Stimulated activated naive B cell treated with anti-CD40 and anti-IgM and Interleukin-4, amounts not matched to agents 10 μg/mL and 1 μg/mL and 100 μg/mL, for 72 hours (primary cell): ENCODE measurements around the gene WHAMM.
"Not testable (repeated sequence)": the region's sequence is repeated elsewhere in the genome, so short reads cannot be mapped to it uniquely, and the experiment has no call there.

Experiments
- ATAC-seq, 2 donors: fragments of 150-1000 bp; cut with Tn5 transposase; replicated peaks; 2 replicates each; pipeline ENCODE4 v1.10.0; 2021; ENCODE audit warnings: moderate library complexity in 1 of 2
- DNase-seq: peaks from one replicate; pipeline ENCODE4 v3.0.0; 2021
- H3K27ac Mint-ChIP-seq: one replicate; pipeline ENCODE4 v1.8.0; 2022; ENCODE audit warnings: mild to moderate bottlenecking, mixed read lengths
- H3K27me3 Mint-ChIP-seq, 2 donors: one replicate each; pipeline ENCODE4 v1.8.0; 2022; ENCODE audit warnings: mixed read lengths in 2 of 2
- H3K36me3 Mint-ChIP-seq, 2 donors: one replicate each; pipeline ENCODE4 v1.8.0; 2022; ENCODE audit warnings: mixed read lengths in 2 of 2, mild to moderate bottlenecking in 1 of 2
- H3K4me1 Mint-ChIP-seq, 2 donors: one replicate each; pipeline ENCODE4 v1.8.0; 2022; ENCODE audit warnings: mixed read lengths in 2 of 2, mild to moderate bottlenecking in 1 of 2
- H3K4me3 Mint-ChIP-seq, 2 donors: one replicate each; pipeline ENCODE4 v1.8.0; 2022; ENCODE audit warnings: mild to moderate bottlenecking in 2 of 2, mixed read lengths in 2 of 2, moderate library complexity in 1 of 2
- H3K9me3 Mint-ChIP-seq, 2 donors: one replicate each; pipeline ENCODE4 v1.8.0; 2022; ENCODE audit warnings: mixed read lengths in 2 of 2, mild to moderate bottlenecking in 1 of 2

WHAMM gene

DNA sequence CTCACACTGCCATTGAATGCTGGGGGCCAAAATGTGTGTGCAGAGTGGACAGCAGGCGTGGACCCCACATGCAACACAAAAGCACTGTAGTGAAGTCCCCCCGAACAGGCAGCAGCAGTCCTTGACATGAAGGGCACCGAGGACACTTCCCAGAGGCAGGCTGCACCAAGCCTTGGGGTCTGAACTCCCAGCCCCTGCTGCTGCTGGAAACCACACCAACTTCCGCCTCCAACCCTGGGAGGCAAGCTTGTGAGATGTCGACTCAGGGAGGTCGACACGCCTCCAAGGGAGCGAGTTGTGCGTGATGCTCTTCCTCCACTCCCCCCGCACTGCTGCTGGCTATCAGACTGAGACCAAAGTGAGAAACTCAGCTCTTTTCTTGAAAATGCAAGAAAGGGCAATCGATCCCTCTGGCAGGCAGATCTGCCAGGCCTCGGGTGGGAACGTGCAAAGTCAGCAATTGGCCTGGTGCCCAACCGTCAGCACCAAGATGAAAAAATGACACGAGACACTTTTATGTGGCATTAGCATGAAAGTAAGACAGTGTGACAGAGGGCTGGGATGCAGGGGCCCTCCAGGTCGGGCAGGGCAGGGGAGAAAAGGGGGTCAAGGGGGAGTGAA, 43.6 kb downstream of the WHAMM start:
- H3K4me3 Mint-ChIP-seq: peak overlapping the region in 1 of 2 donors; percentile 39
- H3K36me3 Mint-ChIP-seq: peaks cover 58 to 63% of the 10 kb centered on the region in 2 donors
- H3K4me1 Mint-ChIP-seq: peaks cover 21 to 57% of the 10 kb centered on the region in 2 donors
- DNase-seq (no peak), ATAC-seq (no peak)
- H3K27ac Mint-ChIP-seq: peak overlapping the region; percentile 71
- no peaks in the 10 kb centered on the region for H3K27me3 Mint-ChIP-seq
- H3K9me3 Mint-ChIP-seq: no peaks in the 10 kb centered on the region

GRCh38 chr15:82854554-82854953, 45.1 kb downstream of the WHAMM start:
- Mint-ChIP-seq H3K27me3 (no peaks in the 10 kb centered on the region), H3K27ac (no peak overlapping the region)

DNA sequence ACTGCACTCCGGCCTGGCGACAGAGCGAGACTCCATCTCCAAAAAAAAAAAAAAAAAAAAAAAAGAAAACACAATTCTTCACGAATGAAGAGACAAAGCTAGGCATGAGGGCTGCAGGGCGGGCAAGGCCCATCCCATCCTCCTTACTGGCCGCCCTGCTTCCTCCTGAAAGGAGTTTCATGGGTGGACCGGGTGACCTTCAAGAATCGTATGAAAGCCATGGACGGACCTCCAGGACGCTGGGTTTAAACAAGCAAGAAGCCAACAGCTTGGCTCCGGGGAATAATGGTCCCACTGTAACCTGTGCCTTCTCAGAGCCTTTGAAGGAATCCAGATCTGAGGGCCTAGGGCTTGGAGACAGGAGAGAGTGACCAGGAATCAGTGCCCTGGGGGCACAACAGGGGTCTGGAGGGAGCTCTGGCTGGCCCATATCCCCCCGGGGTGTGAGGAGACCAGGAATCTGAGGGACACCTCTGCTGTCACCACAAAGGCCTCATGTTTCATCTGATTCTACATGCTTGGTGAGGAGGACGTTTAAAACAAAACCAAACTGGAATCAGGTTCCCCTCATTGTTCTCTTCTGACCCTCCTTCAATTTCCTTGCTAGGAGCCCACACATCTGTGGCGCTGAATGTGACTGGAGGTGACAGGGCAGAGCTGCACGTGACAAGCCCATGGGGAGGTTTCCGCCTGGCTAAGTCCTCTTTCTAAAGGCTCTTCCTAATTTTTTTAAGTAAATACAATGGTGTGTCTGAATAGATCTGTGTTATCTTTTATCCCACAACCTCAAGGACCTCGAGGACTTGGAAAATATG, 46.1 kb downstream of the WHAMM start:
- Mint-ChIP-seq H3K4me1 (peaks cover 10 to 45% of the 10 kb centered on the region in 2 donors), H3K4me3 (no peak overlapping the region), H3K27me3 (no peaks in the 10 kb centered on the region), H3K36me3 (peaks cover 65 to 66% of the 10 kb centered on the region in 2 donors), H3K27ac (no peak overlapping the region), H3K9me3 (no peaks in the 10 kb centered on the region)
- ATAC-seq: peak; percentile 36 to 38
- no peak for DNase-seq

More at GRCh38 chr15:82854554-82854953, 45.1 kb downstream of the WHAMM start:
- DNase-seq (no peak), ATAC-seq (no peak)
- H3K9me3 Mint-ChIP-seq: no peaks in the 10 kb centered on the region
- peaks cover 20 to 54% of the 10 kb centered on the region in 2 donors for H3K4me1 Mint-ChIP-seq
- H3K4me3 Mint-ChIP-seq: no peak overlapping the region
- H3K36me3 Mint-ChIP-seq: peaks cover 66% of the 10 kb centered on the region in 2 donors

GRCh38 chr15:82856397-82857170, 47.2 kb downstream of the WHAMM start:
- Mint-ChIP-seq H3K4me3 (no peak overlapping the region), H3K4me1 (peaks cover 9 to 37% of the 10 kb centered on the region in 2 donors), H3K27ac (no peak overlapping the region), H3K9me3 (no peaks in the 10 kb centered on the region), H3K27me3 (no peaks in the 10 kb centered on the region), H3K36me3 (peaks cover 62% of the 10 kb centered on the region in 2 donors)
- no peak for ATAC-seq
- DNase-seq: no peak

- no peak overlapping the region for H3K4me3 Mint-ChIP-seq
- DNase-seq (no peak), ATAC-seq (no peak)
- no peaks in the 10 kb centered on the region for H3K9me3 Mint-ChIP-seq
- no peak overlapping the region for H3K27ac Mint-ChIP-seq
- peaks cover 54 to 56% of the 10 kb centered on the region in 2 donors for H3K36me3 Mint-ChIP-seq
- no peaks in the 10 kb centered on the region for H3K27me3 Mint-ChIP-seq
- H3K4me1 Mint-ChIP-seq: peaks cover 5 to 18% of the 10 kb centered on the region in 2 donors
These were observed 49.5 kb downstream of the WHAMM start for GRCh38 chr15:82858932-82859331.

DNA sequence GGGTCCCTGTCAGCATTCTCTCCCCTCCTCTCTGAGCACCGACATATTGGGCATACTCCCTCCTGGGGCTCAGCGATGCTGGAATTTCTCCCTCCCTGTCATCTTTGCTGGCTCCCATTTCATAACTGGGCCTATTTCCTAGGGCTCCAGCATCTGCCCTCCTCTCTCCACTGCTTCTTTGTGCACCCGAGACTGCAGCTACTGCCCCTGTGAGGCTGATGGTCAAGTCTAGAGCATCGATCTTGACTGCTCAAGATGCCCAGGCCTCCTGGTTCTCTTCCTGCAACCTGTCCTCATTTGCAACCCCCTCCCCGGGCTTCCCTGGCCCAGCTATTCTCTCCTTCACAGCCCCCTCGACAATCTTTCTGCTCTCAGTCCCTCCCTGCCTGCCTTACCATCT, 53.5 kb downstream of the WHAMM start:
- Mint-ChIP-seq H3K27me3 (no peaks in the 10 kb centered on the region), H3K4me3 (no peak overlapping the region), H3K9me3 (no peaks in the 10 kb centered on the region), H3K27ac (no peak overlapping the region), H3K4me1 (no peaks in the 10 kb centered on the region), H3K36me3 (peaks cover 62% of the 10 kb centered on the region in 2 donors)
- ATAC-seq (no peak), DNase-seq (no peak)

GRCh38 chr15:82864967-82865366, 55.5 kb downstream of the WHAMM start:
- no peak overlapping the region for H3K27ac Mint-ChIP-seq

GRCh38 chr15:82865581-82865980, 56.2 kb downstream of the WHAMM start:
- not testable (repeated sequence) for H3K9me3 Mint-ChIP-seq, H3K27me3 Mint-ChIP-seq, ATAC-seq, H3K4me1 Mint-ChIP-seq, H3K4me3 Mint-ChIP-seq, DNase-seq, H3K27ac Mint-ChIP-seq
- peaks cover 49 to 52% of the 10 kb centered on the region in 2 donors for H3K36me3 Mint-ChIP-seq

More at GRCh38 chr15:82864967-82865366, 55.5 kb downstream of the WHAMM start:
- H3K9me3 Mint-ChIP-seq: no peaks in the 10 kb centered on the region
- ATAC-seq (no peak), DNase-seq (no peak)
- no peaks in the 10 kb centered on the region for H3K27me3 Mint-ChIP-seq
- H3K4me1 Mint-ChIP-seq: peaks cover 0 to under 1% of the 10 kb centered on the region in 2 donors
- H3K4me3 Mint-ChIP-seq: no peak overlapping the region
- H3K36me3 Mint-ChIP-seq: peaks cover 48 to 52% of the 10 kb centered on the region in 2 donors

DNA sequence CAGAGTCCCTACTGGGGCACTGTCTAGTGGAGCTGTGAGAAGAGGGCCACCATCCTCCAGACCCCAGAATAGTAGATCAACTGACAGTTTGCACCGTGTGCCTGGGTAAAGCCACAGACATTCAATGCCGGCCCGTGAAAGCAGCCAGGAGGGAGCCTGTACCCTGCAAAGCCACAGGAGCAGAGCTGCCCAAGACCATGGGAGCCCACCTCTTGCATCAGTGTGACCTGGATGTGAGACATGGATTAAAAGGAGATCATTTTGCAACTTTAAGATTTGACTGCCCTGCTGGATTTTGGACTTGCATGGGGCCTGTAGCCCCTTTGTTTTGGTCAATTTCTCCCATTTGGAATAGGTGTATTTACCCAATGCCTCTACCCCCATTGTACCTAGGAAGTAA, 56.6 kb downstream of the WHAMM start:
- not testable (repeated sequence) for ATAC-seq, DNase-seq, H3K27me3 Mint-ChIP-seq, H3K27ac Mint-ChIP-seq, H3K4me3 Mint-ChIP-seq, H3K9me3 Mint-ChIP-seq
- Mint-ChIP-seq H3K36me3 (peaks cover 49 to 52% of the 10 kb centered on the region in 2 donors), H3K4me1 (peaks cover 2 to 10% of the 10 kb centered on the region in 2 donors)

DNA sequence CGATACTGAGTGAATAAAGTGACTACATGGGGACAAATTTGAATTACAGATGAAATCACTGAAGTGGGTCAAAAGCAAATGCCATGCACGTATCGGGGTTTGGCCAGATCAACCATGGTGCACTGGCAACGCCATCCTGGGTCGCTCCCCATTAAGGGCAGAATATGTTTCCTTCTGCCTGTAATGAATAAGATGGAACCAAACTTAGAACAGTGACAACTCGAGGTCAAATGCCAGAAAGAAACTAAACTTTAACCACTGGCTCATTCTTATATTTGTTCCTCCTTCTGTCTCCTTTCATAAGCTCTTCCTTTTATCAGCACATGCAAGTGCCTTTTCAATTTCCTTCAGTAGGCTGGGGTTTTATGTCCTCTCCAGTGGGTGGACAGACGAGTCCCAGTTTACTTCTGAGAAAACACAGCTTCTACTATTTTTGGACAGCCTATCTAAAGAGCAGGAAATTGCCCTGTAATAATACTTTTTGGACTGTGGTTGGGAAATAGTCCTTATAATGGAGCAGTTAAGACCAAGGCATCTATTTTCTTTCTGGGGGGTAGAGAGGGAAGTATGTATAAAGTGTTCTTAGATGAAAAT, 61.4 kb downstream of the WHAMM start:
- ATAC-seq (peak; percentile 59 to 79), DNase-seq (no peak)
- no peaks in the 10 kb centered on the region for H3K9me3 Mint-ChIP-seq
- peaks cover 67 to 75% of the 10 kb centered on the region in 2 donors for H3K36me3 Mint-ChIP-seq
- H3K27ac Mint-ChIP-seq: peak overlapping the region; percentile 10
- H3K4me3 Mint-ChIP-seq: peak overlapping the region in 1 of 2 donors; percentile 32
- peaks cover 22 to 34% of the 10 kb centered on the region in 2 donors for H3K4me1 Mint-ChIP-seq
- no peaks in the 10 kb centered on the region for H3K27me3 Mint-ChIP-seq

DNA sequence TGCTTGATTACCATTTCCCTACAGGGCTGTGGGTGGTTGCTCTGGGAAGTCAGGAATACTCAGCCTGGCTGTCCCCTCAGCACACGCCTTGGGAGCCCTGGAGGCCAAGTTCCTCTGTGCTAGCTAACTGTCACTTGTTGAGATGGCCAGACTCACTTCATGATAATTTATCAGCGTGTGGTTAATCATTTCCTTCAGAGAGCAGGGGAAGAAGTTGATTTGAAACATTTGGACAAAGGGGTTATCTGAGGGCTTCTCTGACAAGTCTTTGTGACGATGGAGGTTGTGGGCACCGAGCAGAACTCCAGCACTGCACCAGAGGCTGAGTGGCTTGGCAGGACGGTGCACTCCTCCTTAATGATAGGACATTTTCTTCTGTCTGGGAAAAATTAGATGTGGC, 61.9 kb downstream of the WHAMM start:
- H3K9me3 Mint-ChIP-seq: no peaks in the 10 kb centered on the region
- H3K4me3 Mint-ChIP-seq: peak overlapping the region in 1 of 2 donors; percentile 47
- H3K27me3 Mint-ChIP-seq: no peaks in the 10 kb centered on the region
- DNase-seq (no peak), ATAC-seq (peak; percentile 55 to 60)
- peaks cover 22 to 34% of the 10 kb centered on the region in 2 donors for H3K4me1 Mint-ChIP-seq
- peaks cover 63 to 74% of the 10 kb centered on the region in 2 donors for H3K36me3 Mint-ChIP-seq
- peak overlapping the region; percentile 68 for H3K27ac Mint-ChIP-seq

GRCh38 chr15:82871832-82872484, 62.5 kb downstream of the WHAMM start:
- Mint-ChIP-seq H3K27ac (no peak overlapping the region), H3K4me1 (peaks cover 22 to 34% of the 10 kb centered on the region in 2 donors), H3K4me3 (no peak overlapping the region), H3K27me3 (no peaks in the 10 kb centered on the region), H3K36me3 (peaks cover 59 to 68% of the 10 kb centered on the region in 2 donors), H3K9me3 (no peaks in the 10 kb centered on the region)
- no peak for DNase-seq
- no peak for ATAC-seq

DNA sequence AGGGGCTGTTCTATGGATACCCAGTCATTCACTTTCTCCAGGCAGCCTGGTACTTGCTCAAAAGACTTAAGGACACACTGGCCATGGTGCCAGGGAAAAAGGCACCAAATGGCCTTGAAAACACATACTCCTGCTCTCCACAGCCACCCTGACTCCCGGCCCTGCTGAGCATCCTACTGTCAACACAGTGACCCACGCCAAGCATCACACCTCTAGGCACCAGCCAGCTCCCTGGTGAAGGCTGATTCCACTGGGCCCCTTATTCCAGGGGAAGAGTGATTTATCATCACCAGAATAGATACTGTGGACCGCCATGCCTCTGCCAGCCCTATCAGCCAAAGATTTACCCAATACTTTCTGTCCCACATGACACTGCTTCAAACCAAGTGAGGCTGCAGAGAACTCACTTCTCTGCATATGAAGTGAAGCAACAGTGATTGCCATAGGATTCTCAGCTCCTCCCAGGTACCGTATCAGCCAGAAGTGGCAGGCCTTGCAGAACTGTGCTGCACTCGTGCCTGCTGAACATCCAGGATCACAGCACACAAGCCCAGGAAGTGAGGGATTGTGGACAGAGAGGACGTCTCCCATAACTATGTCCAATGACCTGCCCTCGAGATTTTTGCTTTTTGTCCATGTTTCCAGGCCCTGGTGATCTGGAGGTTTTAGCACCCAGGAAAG, 63.7 kb downstream of the WHAMM start:
- Mint-ChIP-seq H3K27me3 (no peaks in the 10 kb centered on the region), H3K27ac (no peak overlapping the region), H3K4me3 (no peak overlapping the region), H3K9me3 (no peaks in the 10 kb centered on the region), H3K4me1 (peaks cover 22 to 34% of the 10 kb centered on the region in 2 donors), H3K36me3 (peaks cover 59 to 76% of the 10 kb centered on the region in 2 donors)
- ATAC-seq (no peak), DNase-seq (no peak)
